ENCODE data around the gene DCAF12.

DNA sequence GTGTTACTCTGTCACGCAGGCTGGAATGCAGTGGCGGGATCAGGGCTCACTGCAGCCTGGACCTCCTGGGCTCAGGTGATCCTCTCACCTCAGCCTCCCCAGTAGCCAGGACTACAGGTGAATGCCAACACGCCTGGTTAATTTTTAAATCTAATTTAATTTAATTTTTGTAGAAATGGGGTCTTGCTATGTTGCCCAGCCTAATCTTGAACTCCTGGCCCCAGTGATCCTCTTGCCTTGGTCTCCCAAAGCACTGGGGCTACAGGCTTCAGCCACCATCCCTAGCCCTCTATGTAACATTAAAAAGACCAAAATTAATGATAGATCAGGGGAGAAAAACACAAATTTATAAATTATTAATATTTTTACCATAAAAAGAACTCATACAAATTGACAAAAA lies 66.5 kb downstream of the DCAF12 start:
- TF ChIP-seq, protein P1, sequence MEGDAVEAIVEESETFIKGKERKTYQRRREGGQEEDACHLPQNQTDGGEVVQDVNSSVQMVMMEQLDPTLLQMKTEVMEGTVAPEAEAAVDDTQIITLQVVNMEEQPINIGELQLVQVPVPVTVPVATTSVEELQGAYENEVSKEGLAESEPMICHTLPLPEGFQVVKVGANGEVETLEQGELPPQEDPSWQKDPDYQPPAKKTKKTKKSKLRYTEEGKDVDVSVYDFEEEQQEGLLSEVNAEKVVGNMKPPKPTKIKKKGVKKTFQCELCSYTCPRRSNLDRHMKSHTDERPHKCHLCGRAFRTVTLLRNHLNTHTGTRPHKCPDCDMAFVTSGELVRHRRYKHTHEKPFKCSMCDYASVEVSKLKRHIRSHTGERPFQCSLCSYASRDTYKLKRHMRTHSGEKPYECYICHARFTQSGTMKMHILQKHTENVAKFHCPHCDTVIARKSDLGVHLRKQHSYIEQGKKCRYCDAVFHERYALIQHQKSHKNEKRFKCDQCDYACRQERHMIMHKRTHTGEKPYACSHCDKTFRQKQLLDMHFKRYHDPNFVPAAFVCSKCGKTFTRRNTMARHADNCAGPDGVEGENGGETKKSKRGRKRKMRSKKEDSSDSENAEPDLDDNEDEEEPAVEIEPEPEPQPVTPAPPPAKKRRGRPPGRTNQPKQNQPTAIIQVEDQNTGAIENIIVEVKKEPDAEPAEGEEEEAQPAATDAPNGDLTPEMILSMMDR (conservative IDR thresholded peaks at IDR 0.05; ENCODE audit: low read length): no peak
- TF ChIP-seq EZH2phosphoT487 (IDR thresholded peaks at IDR 0.05; ENCODE audit: borderline replicate concordance, low read depth, low read length): no peak
